Kidney (tissue), 14 donors: ENCODE data around the gene SMG6. TPM values are rescaled to one million over a fixed set of nuclear protein-coding genes. Genes with fewer than 3 reads are reported as not detected.
A peak's percentile ranks its signal among the peaks of the same experiment; 100 is the strongest.

ENCODE experiments used
- DNase-seq, 5 donors: peaks; one replicate each; pipeline ENCODE4 v3.0.0-alpha.2; 2013 to 2020
- FAIRE-seq: peaks from 2 replicates; lab custom pipeline; 2012; peaks lifted over from hg19 to GRCh38; lab: Jason Lieb, UNC
- H3K27ac ChIP-seq, 2 donors: one replicate each; pipeline ENCODE4 v1.7.0; 2013; ENCODE audit warnings: low read depth in 2 of 2, low read length in 2 of 2, inconsistent platforms in 1 of 2
- H3K27me3 ChIP-seq: one replicate; pipeline ENCODE4 v1.7.1; 2013; ENCODE audit warnings: low read length, inconsistent platforms; ENCODE audit not compliant: control insufficient read depth, insufficient read depth
- H3K36me3 ChIP-seq, 3 donors: one replicate each; pipeline versions ENCODE4 v1.7.0 to v1.7.1; 2013; ENCODE audit warnings: low read length in 3 of 3, control low read depth in 1 of 3, inconsistent platforms in 1 of 3; ENCODE audit not compliant: insufficient read depth in 3 of 3, control insufficient read depth in 2 of 3
- H3K4me1 ChIP-seq, 3 donors: one replicate each; pipeline versions ENCODE4 v1.7.0 to v1.7.1; 2013; ENCODE audit warnings: low read length in 3 of 3, inconsistent platforms in 1 of 3, low read depth in 1 of 3; ENCODE audit not compliant: control insufficient read depth in 2 of 3, insufficient read depth in 2 of 3
- H3K4me3 ChIP-seq, 3 donors: one replicate each; pipeline versions ENCODE4 v1.7.0 to v1.8.1; 2013; ENCODE audit warnings: low read length in 3 of 3, control low read depth in 1 of 3, inconsistent platforms in 1 of 3
- H3K9ac ChIP-seq, 3 donors: one replicate each; pipeline versions ENCODE4 v1.7.0 to v1.7.1; 2013; ENCODE audit warnings: low read length in 3 of 3, control low read depth in 1 of 3, inconsistent platforms in 1 of 3
- H3K9me3 ChIP-seq, 3 donors: one replicate each; pipeline versions ENCODE4 v1.7.0 to v1.7.1; 2013; ENCODE audit warnings: low read length in 3 of 3, control low read depth in 1 of 3, inconsistent platforms in 1 of 3; ENCODE audit not compliant: control insufficient read depth in 2 of 3, insufficient read depth in 1 of 3
- CTCF ChIP-seq: IDR thresholded peaks from 3 replicates; pipeline ENCODE4 v1.5.1; 2012; ENCODE audit warnings: mild to moderate bottlenecking, moderate library complexity, borderline replicate concordance; ENCODE audit not compliant: insufficient read depth; ENCODE audit errors: extremely low read depth
- intact Hi-C: fragments of 100-400 bp; cut with DNase I; formaldehyde crosslinking; loops from one replicate; pipeline ENCODE4 v1.11.1; 2022
- polyA plus RNA-seq: library from polyadenylated mRNA; stranded (reverse); fragments of 350-450 nt; fragmentation: Illumina TruSeq; extraction: RNeasy Lipid Tissue Mini Kit (QIAGEN cat#74804); gene quantifications from one replicate; pipeline ENCODE4 v1.2.3, GENCODE V29; 2014; ENCODE audit warnings: low read depth, low replicate concordance; ENCODE audit not compliant: insufficient read depth
- total RNA-seq: library from RNA; stranded (reverse); fragmentation: NEBNext Ultra II Directional; extraction: Animal tissue kit (Norgen Biotek cat#: 25700); gene quantifications from one replicate; pipeline ENCODE4 v1.2.1, GENCODE V29; 2021
- donor health status: control.
- donor health status: control.
- donor health status: control.
- donor health status: control.
- donor health status: control.
- donor health status: DM: yes; HTN: yes; CAD: no.
- donor health status: Normal renal cell carcinoma (clear cell type).

Gene SMG6
- total and polyA plus RNA-seq, 2 donors from 2014 or later: 20.6 to 37.3 TPM

- intact Hi-C loops: loop anchor here (5.0 kb wide), 1 partner anchor 134 kb away; no protein-coding TSS in a partner anchor
- FAIRE-seq: peak; percentile 67
Observed at GRCh38 chr17:2041561-2042389, 261.8 kb downstream of the SMG6 start, which contains the start of gene OVCA2. Gene OVCA2, plus strand, starts transcription at chr17:2042022. Its CDS starts 26 bp downstream, at chr17:2042048.

GRCh38 chr17:2040942-2041560, 262.5 kb downstream of the SMG6 start:
- DNase-seq (no peak), FAIRE-seq (no peak)
- intact Hi-C loops: loop anchor here (5.0 kb wide), 1 partner anchor 134 kb away; no protein-coding TSS in a partner anchor
- Histone ChIP-seq H3K4me3 (peak overlapping the region; percentile 30 to 96 (median 64)), H3K9me3 (no peaks in the 10 kb centered on the region), H3K4me1 (peaks cover 0 to 17% (median 15%) of the 10 kb centered on the region in 3 donors), H3K36me3 (peaks cover 8 to 30% (median 8%) of the 10 kb centered on the region in 3 donors), H3K9ac (peak overlapping the region in 2 of 3 donors; percentile 55 to 97), H3K27me3 (no peaks in the 10 kb centered on the region), H3K27ac (peak overlapping the region; percentile 70 to 82)
- no peak for TF ChIP-seq CTCF

More at GRCh38 chr17:2041561-2042389, 261.8 kb downstream of the SMG6 start, which contains the start of gene OVCA2:
- Histone ChIP-seq H3K27me3 (no peaks in the 10 kb centered on the region), H3K27ac (peak within 1 kb of the TSS; percentile 88 to 94), H3K9me3 (no peaks in the 10 kb centered on the region), H3K9ac (peak within 1 kb of the TSS; percentile 93 to 98 (median 97)), H3K36me3 (peaks cover 8 to 26% (median 8%) of the 10 kb centered on the region in 3 donors), H3K4me3 (peak within 1 kb of the TSS; percentile 90 to 96 (median 95)), H3K4me1 (peaks cover 0 to 17% (median 15%) of the 10 kb centered on the region in 3 donors)
- peak; percentile 97 to 98 (median 98) for DNase-seq
- peak; percentile 64 for TF ChIP-seq CTCF

GRCh38 chr17:2040219-2040827, 263.3 kb downstream of the SMG6 start:
- Histone ChIP-seq H3K4me3 (no peak overlapping the region), H3K36me3 (peaks cover 8 to 35% (median 11%) of the 10 kb centered on the region in 3 donors), H3K27ac (peak overlapping the region in 1 of 2 donors; percentile 82), H3K27me3 (no peaks in the 10 kb centered on the region), H3K9me3 (no peaks in the 10 kb centered on the region), H3K9ac (peak overlapping the region in 1 of 3 donors; percentile 97), H3K4me1 (peaks cover 0 to 17% (median 15%) of the 10 kb centered on the region in 3 donors)
- FAIRE-seq (no peak), DNase-seq (peak in 1 of 5 donors; percentile 2)
- TF ChIP-seq CTCF: no peak
- intact Hi-C loops: loop anchor here (5.0 kb wide), 1 partner anchor 133 kb away; no protein-coding TSS in a partner anchor
